H1 (cell line): ENCODE data around the gene MPIG6B. TPM values are rescaled to one million over a fixed set of nuclear protein-coding genes. Genes with fewer than 3 reads are reported as not detected.
A peak's percentile ranks its signal among the peaks of the same experiment; 100 is the strongest.

Source experiments
- CTCF ChIA-PET: fragments of 300-600 bp; sonication (Branson Sonifier 250); formaldehyde crosslinking; loops from one replicate; lab custom pipeline; 2021; ENCODE audit not compliant: partially characterized antibody; lab: Charles Lee
- POLR2A ChIA-PET: fragments of 300-600 bp; sonication (Branson Sonifier 250); formaldehyde crosslinking; loops from one replicate; lab custom pipeline; 2021; ENCODE audit warnings: inconsistent platforms; ENCODE audit not compliant: partially characterized antibody; lab: Charles Lee
- DNase-seq, 2 experiments: peaks; one replicate each; pipeline versions ENCODE4 v3.0.0 to v3.0.0-alpha.2; 2010 to 2022; ENCODE audit warnings: low spot score in 2 of 2, low read depth in 1 of 2, mixed read lengths in 1 of 2
- FAIRE-seq: peaks from 2 replicates; lab custom pipeline; 2011; peaks lifted over from hg19 to GRCh38; lab: Jason Lieb, UNC
- H2AFZ ChIP-seq: 2 replicates; pipeline ENCODE4 v1.8.1; 2012; ENCODE audit warnings: low read length, inconsistent platforms
- H2AK5ac ChIP-seq: 2 replicates; pipeline ENCODE4 v1.6.1; 2013; ENCODE audit warnings: low read depth, low read length
- H2BK120ac ChIP-seq: replicated peaks from 2 replicates; pipeline ENCODE3; 2013; ENCODE audit warnings: low read depth, low read length, inconsistent platforms
- H2BK12ac ChIP-seq: 2 replicates; pipeline ENCODE4 v1.6.1; 2013; ENCODE audit warnings: low read depth, low read length
- H2BK15ac ChIP-seq: 2 replicates; pipeline ENCODE4 v1.6.1; 2013; ENCODE audit warnings: low read length
- H2BK20ac ChIP-seq: 2 replicates; pipeline ENCODE4 v1.6.1; 2013; ENCODE audit warnings: low read length
- H2BK5ac ChIP-seq: 2 replicates; pipeline ENCODE4 v1.6.1; 2013; ENCODE audit warnings: low read depth, low read length
- H3K14ac ChIP-seq: 2 replicates; pipeline ENCODE4 v1.6.1; 2013; ENCODE audit warnings: inconsistent platforms; ENCODE audit not compliant: insufficient read length
- H3K18ac ChIP-seq: 2 replicates; pipeline ENCODE4 v1.6.1; 2013; ENCODE audit warnings: low read length; ENCODE audit errors: extremely low read depth
- H3K23ac ChIP-seq: 2 replicates; pipeline ENCODE4 v1.6.1; 2013; ENCODE audit warnings: inconsistent platforms; ENCODE audit not compliant: insufficient read length
- H3K23me2 ChIP-seq: 2 replicates; pipeline ENCODE4 v1.6.1; 2013; ENCODE audit warnings: low read depth, low read length
- H3K27ac ChIP-seq: 2 replicates; pipeline ENCODE4 v1.6.1; 2011; ENCODE audit warnings: low read depth, low read length, inconsistent platforms
- H3K27me3 ChIP-seq, 4 experiments: replicated peaks in 1 of 4; 1 replicate in 1 of 4; 2 replicates in 3 of 4; pipeline versions ENCODE4 v1.6.1 to v1.8.1; 2011 to 2013; ENCODE audit warnings: low read length in 3 of 4, mild to moderate bottlenecking in 3 of 4, inconsistent platforms in 2 of 4, mixed read lengths in 2 of 4, moderate library complexity in 1 of 4; ENCODE audit not compliant: control insufficient read depth in 3 of 4, insufficient read depth in 3 of 4; ENCODE audit errors: extremely low read depth in 1 of 4
- H3K36me3 ChIP-seq, 4 experiments: 2 replicates each; pipeline versions ENCODE4 v1.6.1 to v1.8.1; 2011 to 2013; ENCODE audit warnings: mild to moderate bottlenecking in 4 of 4, low read length in 3 of 4, moderate library complexity in 2 of 4, control low read depth in 1 of 4, inconsistent platforms in 1 of 4; ENCODE audit not compliant: insufficient read depth in 4 of 4, control insufficient read depth in 2 of 4
- H3K4ac ChIP-seq: replicated peaks from 2 replicates; pipeline ENCODE3; 2013; ENCODE audit warnings: low read length, low read depth, mixed read lengths, inconsistent platforms; ENCODE audit not compliant: insufficient read length
- H3K4me1 ChIP-seq, 4 experiments: replicated peaks in 1 of 4; 1 replicate in 1 of 4; 2 replicates in 3 of 4; pipeline versions ENCODE4 v1.6.1 to v1.8.1; 2011 to 2013; ENCODE audit warnings: low read length in 3 of 4, inconsistent platforms in 2 of 4, mixed read lengths in 1 of 4; ENCODE audit not compliant: insufficient read depth in 4 of 4, control insufficient read depth in 3 of 4
- H3K4me2 ChIP-seq, 2 experiments: 2 replicates each; pipeline versions ENCODE4 v1.6.1 to v1.8.1; 2011 to 2013; ENCODE audit warnings: low read depth in 2 of 2, low read length in 2 of 2, control low read depth in 1 of 2, inconsistent platforms in 1 of 2, mild to moderate bottlenecking in 1 of 2; ENCODE audit not compliant: insufficient read depth in 1 of 2
- H3K4me3 ChIP-seq, 4 experiments: fragments of 200-600, 300-600 bp in 1 of 4; sonication (generic), shearing (Covaris generic), sonication (Bioruptor Twin) in 1 of 4; 2 replicates each; pipeline versions ENCODE4 v1.5.1 to v1.8.1; 2011 to 2016; ENCODE audit warnings: low read length in 4 of 4, low read depth in 3 of 4, control low read depth in 2 of 4, inconsistent platforms in 2 of 4, mild to moderate bottlenecking in 2 of 4, mixed read lengths in 1 of 4, moderate library complexity in 1 of 4; ENCODE audit not compliant: insufficient read depth in 2 of 4; ENCODE audit errors: extremely low read depth in 1 of 4
- H3K56ac ChIP-seq: replicated peaks from 2 replicates; pipeline ENCODE3; 2013; ENCODE audit warnings: low read depth, mild to moderate bottlenecking, mixed read lengths, low read length, inconsistent platforms; ENCODE audit not compliant: insufficient read length
- H3K79me1 ChIP-seq: 2 replicates; pipeline ENCODE4 v1.6.1; 2013; ENCODE audit warnings: low read depth, low read length, control low read depth
- H3K79me2 ChIP-seq, 2 experiments: 2 replicates each; pipeline versions ENCODE4 v1.6.1 to v1.8.1; 2012 to 2013; ENCODE audit warnings: low read length in 2 of 2, mild to moderate bottlenecking in 2 of 2, inconsistent platforms in 1 of 2; ENCODE audit not compliant: insufficient read depth in 2 of 2, control insufficient read depth in 1 of 2
- H3K9ac ChIP-seq, 4 experiments: replicated peaks in 1 of 4; 1 replicate in 1 of 4; 2 replicates in 3 of 4; pipeline versions ENCODE4 v1.6.1 to v1.8.1; 2011 to 2013; ENCODE audit warnings: low read depth in 3 of 4, low read length in 3 of 4, control low read depth in 2 of 4, mild to moderate bottlenecking in 2 of 4, moderate library complexity in 2 of 4, inconsistent platforms in 1 of 4; ENCODE audit errors: extremely low read depth in 1 of 4
- H3K9me3 ChIP-seq, 2 experiments: 2 replicates each; pipeline versions ENCODE4 v1.6.1 to v1.8.1; 2012 to 2013; ENCODE audit warnings: mild to moderate bottlenecking in 2 of 2, moderate library complexity in 2 of 2, control low read depth in 1 of 2, inconsistent platforms in 1 of 2, low read depth in 1 of 2, low read length in 1 of 2, mixed read lengths in 1 of 2; ENCODE audit not compliant: insufficient read depth in 2 of 2
- H4K20me1 ChIP-seq, 2 experiments: replicated peaks in 1 of 2; 2 replicates each; pipeline versions ENCODE3 to v1.8.1; 2011 to 2013; ENCODE audit warnings: inconsistent platforms in 2 of 2, low read length in 2 of 2, mild to moderate bottlenecking in 1 of 2; ENCODE audit not compliant: insufficient read depth in 2 of 2, control insufficient read depth in 1 of 2
- H4K5ac ChIP-seq: 2 replicates; pipeline ENCODE4 v1.6.1; 2013; ENCODE audit warnings: low read length, low read depth, mixed read lengths, inconsistent platforms; ENCODE audit not compliant: insufficient read length
- H4K8ac ChIP-seq: 2 replicates; pipeline ENCODE4 v1.8.0; 2013; ENCODE audit warnings: mild to moderate bottlenecking, moderate library complexity, low read length, inconsistent platforms; ENCODE audit not compliant: insufficient read depth; ENCODE audit errors: extremely low read depth
- H4K91ac ChIP-seq: replicated peaks from 2 replicates; pipeline ENCODE3; 2013; ENCODE audit warnings: low read length, mixed read lengths, inconsistent platforms; ENCODE audit not compliant: insufficient read length
- EP300 ChIP-seq, 2 experiments: IDR thresholded peaks; 1 replicate in 1 of 2; 2 replicates in 1 of 2; pipeline ENCODE4 v1.6.1; 2011 to 2012; ENCODE audit warnings: low read depth in 2 of 2, low read length in 2 of 2, mild to moderate bottlenecking in 2 of 2, borderline replicate concordance in 1 of 2, inconsistent platforms in 1 of 2, moderate library complexity in 1 of 2
- FOSL1 ChIP-seq: IDR thresholded peaks from 2 replicates; pipeline ENCODE4 v1.6.1; 2011; ENCODE audit warnings: mild to moderate bottlenecking, low read depth, low read length, moderate library complexity; ENCODE audit not compliant: insufficient read depth
- MAX ChIP-seq: IDR thresholded peaks from 2 replicates; pipeline ENCODE4 v1.6.1; 2012; ENCODE audit warnings: inconsistent platforms
- PHF8 ChIP-seq: fragments of 200-600 bp; sonication (generic); conservative IDR thresholded peaks from 2 replicates; pipeline ENCODE4 v1.7.1; 2012; ENCODE audit warnings: low read depth, mild to moderate bottlenecking, inconsistent platforms, low read length, moderate library complexity
- SP4 ChIP-seq: IDR thresholded peaks from 2 replicates; pipeline ENCODE4 v1.6.1; 2012; ENCODE audit warnings: low read length, inconsistent platforms
- WGBS, 2 experiments: shearing (Covaris generic) in 1 of 2; methylation state at CpG; one replicate each; pipeline versions ENCODE4 v1.1.6 to v1.1.7; 2013 to 2015; ENCODE audit warnings: low lambda C conversion rate in 2 of 2, mixed read lengths in 2 of 2, inconsistent platforms in 1 of 2, low coverage in 1 of 2, missing lambda C conversion rate in 1 of 2; ENCODE audit not compliant: insufficient replicate concordance in 2 of 2, insufficient coverage in 1 of 2, insufficient read length in 1 of 2; ENCODE audit errors: extremely low coverage in 1 of 2, missing lambda C conversion rate in 1 of 2; 5-methylcytosine and 5-hydroxymethylcytosine counted together
- polyA plus RNA-seq, 7 experiments: library from polyadenylated mRNA; depleted of rRNA in 3 of 7; stranded (reverse) in 5 of 7; unstranded in 2 of 7; fragments of >200 nt in 5 of 7; fragments of 200-250 nt in 2 of 7; gene quantifications; 1 replicate in 5 of 7; 2 replicates in 1 of 7; 4 replicates in 1 of 7; pipeline versions ENCODE4 v1.2.1 to v1.2.3, GENCODE V29; 2011 to 2013; ENCODE audit warnings: missing spikeins in 2 of 7, mixed read lengths in 2 of 7
- total RNA-seq: library from RNA; stranded (reverse); fragmentation: NEBNext Ultra II Directional; extraction: Animal tissue kit (Norgen Biotek cat#: 25700); gene quantifications from 2 replicates; pipeline ENCODE4 v1.2.1, GENCODE V29; 2021
- TF ChIP-seq, protein P1 (sequence below): IDR thresholded peaks from 2 replicates; pipeline ENCODE4 v1.6.1; 2012; ENCODE audit warnings: inconsistent platforms
- TF ChIP-seq, protein P2 (sequence below), 3 experiments: IDR thresholded peaks; 1 replicate in 2 of 3; 2 replicates in 1 of 3; pipeline versions ENCODE4 v1.5.1 to v1.6.1; 2011; ENCODE audit warnings: low read length in 3 of 3, mild to moderate bottlenecking in 3 of 3, inconsistent platforms in 2 of 3, low read depth in 1 of 3, moderate library complexity in 1 of 3; ENCODE audit not compliant: insufficient read depth in 1 of 3; ENCODE audit errors: control extremely low read depth in 1 of 3

Gene MPIG6B
- total and polyA plus RNA-seq, 2 of the 8 experiments (the other 6 are each of a cell fraction or from before 2014, with no cell fraction given), result 0.18 TPM; not detected in 1

GRCh38 chr6:31729515-31729978 lies 6.4 kb downstream of the MPIG6B start:
- H2AFZ ChIP-seq, result peak overlapping the region; percentile 92; the same call in 1 of the 2 replicates
- peak overlapping the region; percentile 87 for H3K56ac ChIP-seq
- peak overlapping the region; percentile 56 to 91 (median 83) for H3K4me3 ChIP-seq
- H3K14ac ChIP-seq, result no peak overlapping the region
- no peak overlapping the region for H2BK120ac ChIP-seq
- H3K23ac ChIP-seq, result no peak overlapping the region
- H3K4me2 ChIP-seq, result peak overlapping the region; percentile 31 to 90
- H2AK5ac ChIP-seq, result no peak overlapping the region
- H3K9ac ChIP-seq, result peak overlapping the region; percentile 62 to 75 (median 71)
- H3K23me2 ChIP-seq, result peaks cover 2% of the 10 kb centered on the region; the same call in 1 of the 2 replicates
- ChIA-PET POLR2A (interaction anchor here (0.5 to 4.2 kb wide), 37 partner anchors 9 to 1243 kb away, joined by 3 to 57 read pairs (median 5); partner anchors contain the start of genes ABHD16A, ATP6V1G2, BAG6 and C6orf47), CTCF (interaction anchor here (0.5 to 8.9 kb wide), 31 partner anchors 9 to 231 kb away, joined by 3 to 89 read pairs (median 5); partner anchors contain the start of genes ABHD16A, C6orf47, LSM2 and LY6G5C)
- peak overlapping the region; percentile 40; the same call in 1 of the 2 replicates for H2BK15ac ChIP-seq
- peak overlapping the region; percentile 86; the same call in 1 of the 2 replicates for H4K8ac ChIP-seq
- H3K36me3 ChIP-seq, result peaks cover 10 to 40% (median 33%) of the 10 kb centered on the region in 4 experiments
- 2% methylated on average over 29 of the region's 29 CpGs; no CpG with 5 or more reads in 1 of the 2 experiments for WGBS, 2 experiments
- H2BK5ac ChIP-seq, result no peak overlapping the region; the same call in none of the 2 replicates
- peak overlapping the region; percentile 84 for H4K5ac ChIP-seq
- peaks cover 11% of the 10 kb centered on the region; the same call in 1 of the 2 replicates for H3K79me1 ChIP-seq
- peaks cover 8 to 19% (median 11%) of the 10 kb centered on the region in 4 experiments for H3K4me1 ChIP-seq
- H3K18ac ChIP-seq, result peak overlapping the region; percentile 52
- H2BK12ac ChIP-seq, result peak overlapping the region; percentile 92; the same call in 1 of the 2 replicates
- H3K27ac ChIP-seq, result peak overlapping the region; percentile 49; the same call in 1 of the 2 replicates
- H4K91ac ChIP-seq, result peak overlapping the region; percentile 12
- DNase-seq (peak; percentile 87 to 96), FAIRE-seq (peak; percentile 52)
- H3K27me3 ChIP-seq, result no peaks in the 10 kb centered on the region
- H3K79me2 ChIP-seq, result peaks cover 0 to 9% of the 10 kb centered on the region in 2 experiments; a peak in 2 of 4 replicates
- no peaks in the 10 kb centered on the region for H3K9me3 ChIP-seq
- H2BK20ac ChIP-seq, result no peak overlapping the region
- peaks cover 4 to 5% of the 10 kb centered on the region in 2 experiments for H4K20me1 ChIP-seq
- no peak overlapping the region for H3K4ac ChIP-seq
- TF ChIP-seq, protein P1, sequence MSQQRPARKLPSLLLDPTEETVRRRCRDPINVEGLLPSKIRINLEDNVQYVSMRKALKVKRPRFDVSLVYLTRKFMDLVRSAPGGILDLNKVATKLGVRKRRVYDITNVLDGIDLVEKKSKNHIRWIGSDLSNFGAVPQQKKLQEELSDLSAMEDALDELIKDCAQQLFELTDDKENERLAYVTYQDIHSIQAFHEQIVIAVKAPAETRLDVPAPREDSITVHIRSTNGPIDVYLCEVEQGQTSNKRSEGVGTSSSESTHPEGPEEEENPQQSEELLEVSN, result no peak
- TF ChIP-seq, protein P2, sequence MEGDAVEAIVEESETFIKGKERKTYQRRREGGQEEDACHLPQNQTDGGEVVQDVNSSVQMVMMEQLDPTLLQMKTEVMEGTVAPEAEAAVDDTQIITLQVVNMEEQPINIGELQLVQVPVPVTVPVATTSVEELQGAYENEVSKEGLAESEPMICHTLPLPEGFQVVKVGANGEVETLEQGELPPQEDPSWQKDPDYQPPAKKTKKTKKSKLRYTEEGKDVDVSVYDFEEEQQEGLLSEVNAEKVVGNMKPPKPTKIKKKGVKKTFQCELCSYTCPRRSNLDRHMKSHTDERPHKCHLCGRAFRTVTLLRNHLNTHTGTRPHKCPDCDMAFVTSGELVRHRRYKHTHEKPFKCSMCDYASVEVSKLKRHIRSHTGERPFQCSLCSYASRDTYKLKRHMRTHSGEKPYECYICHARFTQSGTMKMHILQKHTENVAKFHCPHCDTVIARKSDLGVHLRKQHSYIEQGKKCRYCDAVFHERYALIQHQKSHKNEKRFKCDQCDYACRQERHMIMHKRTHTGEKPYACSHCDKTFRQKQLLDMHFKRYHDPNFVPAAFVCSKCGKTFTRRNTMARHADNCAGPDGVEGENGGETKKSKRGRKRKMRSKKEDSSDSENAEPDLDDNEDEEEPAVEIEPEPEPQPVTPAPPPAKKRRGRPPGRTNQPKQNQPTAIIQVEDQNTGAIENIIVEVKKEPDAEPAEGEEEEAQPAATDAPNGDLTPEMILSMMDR (IDR thresholded peaks at IDR 0.05; ENCODE audit: control extremely low read depth in 1 of 3, insufficient read depth in 1 of 3, low read depth in 1 of 3, low read length in 3 of 3), result peak in 2 of 3 experiments; percentile 86 to 87; a peak in 3 of 4 replicates
- TF ChIP-seq EP300 (IDR thresholded peaks at IDR 0.05; ENCODE audit: borderline replicate concordance in 1 of 2, low read depth in 2 of 2, low read length in 2 of 2), result no peak
- TF ChIP-seq PHF8, result peak; percentile 62; the same call in 1 of the 2 replicates
- TF ChIP-seq FOSL1, result no peak
- no peak for TF ChIP-seq SP4
- no peak; the same call in 1 of the 2 replicates for TF ChIP-seq MAX
